GM19324 (cell line): ENCODE results near the gene XKRX.
A peak's percentile ranks its signal among the peaks of the same experiment; 100 is the strongest.

ENCODE experiments used
- ATAC-seq: cut with Tn5 transposase; IDR thresholded peaks from one replicate; pipeline ENCODE4 v1.9.1; 2021; ENCODE audit warnings: mild to moderate bottlenecking, moderate library complexity; ENCODE audit not compliant: unreplicated experiment, low FRiP score

XKRX gene

DNA sequence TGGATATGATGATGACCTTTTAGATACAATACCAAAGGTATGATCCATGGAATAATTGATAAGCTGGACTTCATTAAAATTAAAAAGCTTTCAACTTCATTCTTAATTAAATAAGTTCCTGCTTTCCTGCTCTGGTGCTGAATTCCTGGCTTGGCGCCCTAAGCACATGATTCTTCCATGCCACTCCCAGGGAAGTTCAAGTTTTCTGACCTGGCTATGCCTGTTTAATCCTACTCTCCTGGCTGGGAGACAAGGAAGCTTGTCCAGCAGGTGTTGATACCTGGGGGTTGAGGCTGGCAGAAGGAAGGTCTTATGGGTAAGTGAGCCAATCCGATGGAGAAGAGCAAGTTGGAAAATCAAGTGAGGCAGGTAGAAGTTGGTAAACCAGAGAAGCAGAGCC is 24.3 kb downstream of the XKRX start:
- ATAC-seq, result no peak

GRCh38 chrX:100895365-100896075 is 33.2 kb downstream of the XKRX start:
- ATAC-seq, result peak; percentile 51

- no peak for ATAC-seq
Measured at GRCh38 chrX:100883654-100884053, 45.1 kb downstream of the XKRX start.

DNA sequence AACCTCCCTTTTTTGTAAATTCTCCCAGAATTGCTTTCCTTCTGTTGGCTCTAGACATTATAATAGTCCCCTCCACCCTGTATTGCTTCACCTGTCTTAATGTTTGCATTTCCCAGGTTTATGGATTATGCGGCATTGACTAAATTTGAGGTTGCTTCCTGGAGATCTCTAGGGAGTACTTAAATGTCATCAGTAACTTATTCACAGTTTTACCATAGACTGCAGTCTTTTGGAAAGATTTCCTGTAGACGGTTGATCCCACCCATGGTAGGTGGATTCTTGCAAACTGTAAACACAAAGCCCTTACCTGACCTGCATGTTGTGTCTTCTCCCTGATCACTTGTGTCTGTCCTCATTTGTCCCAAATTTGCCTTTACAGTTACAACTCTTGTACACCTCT is 48.3 kb downstream of the XKRX start:
- ATAC-seq, result no peak

- no peak for ATAC-seq
Measured at GRCh38 chrX:100874325-100874724, 54.4 kb downstream of the XKRX start, which contains the start of gene NOX1. Gene NOX1 (minus strand): TSS chrX:100874359. CDS start chrX:100874139, 220 bp downstream.

DNA sequence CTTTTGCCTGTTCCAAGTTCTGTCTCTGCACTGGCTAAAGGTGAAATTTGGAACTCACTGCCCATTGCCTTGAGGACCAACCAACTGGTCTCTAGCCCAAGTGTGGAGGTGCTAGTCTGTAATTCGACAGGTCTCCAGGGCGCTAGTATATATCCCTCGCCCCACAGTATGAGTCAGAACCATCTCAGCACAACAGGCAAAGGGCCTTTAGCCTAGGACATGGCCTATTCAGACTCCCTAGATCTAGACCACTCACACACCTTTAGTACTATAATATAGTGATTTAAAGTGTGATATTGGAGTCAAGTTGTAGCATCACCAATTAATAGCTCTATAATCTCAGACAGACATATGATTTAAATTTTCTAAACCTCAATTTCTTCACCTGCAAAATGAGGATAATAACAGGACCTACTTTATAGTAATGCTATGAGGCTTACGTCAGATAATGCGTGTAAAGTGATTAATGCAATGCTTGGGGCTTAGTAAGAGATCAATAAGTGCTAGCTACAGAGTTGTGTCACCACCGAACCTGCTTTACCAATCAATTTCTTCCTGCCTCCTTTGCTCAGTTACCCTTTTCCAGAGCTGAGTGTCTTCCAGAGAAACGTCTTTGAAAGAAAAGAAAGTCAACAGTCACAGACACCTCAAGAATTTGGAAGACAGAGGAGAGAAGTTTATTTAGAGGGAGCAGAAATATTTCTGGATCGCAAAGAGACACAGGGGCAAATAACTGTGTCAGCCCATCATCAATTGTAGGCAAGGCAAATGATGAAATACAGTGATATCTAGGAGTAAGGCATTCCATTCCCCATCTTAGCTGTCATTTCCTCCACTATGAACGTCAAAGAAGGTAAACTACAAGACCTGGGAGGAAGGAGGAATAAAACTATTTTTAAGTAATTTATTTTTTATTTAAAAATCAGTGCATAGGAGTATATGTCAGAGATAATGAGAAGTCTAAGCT is 56.8 kb downstream of the XKRX start:
- no peak for ATAC-seq

GRCh38 chrX:100870527-100870926 is 58.2 kb downstream of the XKRX start:
- no peak for ATAC-seq

DNA sequence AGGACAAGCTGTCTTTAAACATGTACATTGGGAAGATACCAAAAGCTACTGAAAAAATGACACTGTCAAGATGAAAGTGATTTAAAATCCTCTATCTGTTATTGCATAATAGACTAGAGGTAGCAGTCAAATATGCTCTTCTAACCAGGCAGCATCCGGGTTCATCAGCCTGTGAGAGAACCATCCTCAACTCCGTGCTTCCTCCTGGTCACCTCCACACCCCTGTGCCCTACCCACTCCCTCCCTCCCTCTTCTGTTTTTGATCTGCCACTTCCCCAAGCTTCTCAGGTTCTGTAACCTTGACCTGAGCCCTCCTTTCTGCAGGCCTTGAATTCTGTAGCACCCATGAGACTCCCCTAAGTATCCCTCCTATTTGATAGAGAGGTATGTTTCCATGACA is 60.4 kb downstream of the XKRX start:
- ATAC-seq, result no peak

GRCh38 chrX:100864657-100865391 is 63.9 kb downstream of the XKRX start:
- ATAC-seq, result no peak
